HepG2 (cell line): ENCODE results near the gene HRH2. TPM values are rescaled to one million over a fixed set of nuclear protein-coding genes. Genes with fewer than 3 reads are reported as not detected.

Experiments used
- CHD2 ChIP-seq: IDR thresholded peaks from 2 replicates; pipeline ENCODE4 v1.6.1; 2011; ENCODE audit warnings: low read depth, low read length, improper control_type of control experiment
- GABPB1 ChIP-seq: IDR thresholded peaks from 2 replicates; pipeline ENCODE4 v1.6.1; 2016; ENCODE audit warnings: mild to moderate bottlenecking, missing genetic modification reagents, moderate library complexity, missing compliant biosample characterization
- GTF3A ChIP-seq: sonication (generic); formaldehyde crosslinking; conservative IDR thresholded peaks from 2 replicates; pipeline ENCODE4 v1.4.0; 2020; ENCODE audit warnings: mild to moderate bottlenecking, missing genetic modification reagents
- MED8 ChIP-seq: sonication (generic); formaldehyde crosslinking; IDR thresholded peaks from 2 replicates; pipeline ENCODE4 v1.8.1; 2023; ENCODE audit warnings: mild to moderate bottlenecking, missing genetic modification reagents; ENCODE audit not compliant: insufficient replicate concordance
- REL ChIP-seq: sonication (generic); formaldehyde crosslinking; conservative IDR thresholded peaks from 2 replicates; pipeline ENCODE4 v1.8.0; 2022; ENCODE audit warnings: mild to moderate bottlenecking, missing genetic modification reagents, moderate library complexity
- RFXAP ChIP-seq: sonication (generic); formaldehyde crosslinking; IDR thresholded peaks from 2 replicates; pipeline ENCODE4 v1.4.0; 2020; ENCODE audit warnings: missing genetic modification reagents, borderline replicate concordance
- RXRA ChIP-seq: sonication (generic); formaldehyde crosslinking; IDR thresholded peaks from 2 replicates; pipeline ENCODE4 v1.5.1; 2020; ENCODE audit warnings: missing genetic modification reagents
- SIN3B ChIP-seq: fragments of 150-350 bp; IDR thresholded peaks from 2 replicates; pipeline ENCODE4 v1.6.1; 2014; ENCODE audit warnings: low read length
- TMF1 ChIP-seq: sonication (generic); formaldehyde crosslinking; IDR thresholded peaks from 2 replicates; pipeline ENCODE4 v1.8.1; 2022; ENCODE audit warnings: low read depth, missing genetic modification reagents
- ZIK1 ChIP-seq: sonication (generic); formaldehyde crosslinking; IDR thresholded peaks from 2 replicates; pipeline ENCODE4 v1.5.0; 2020; ENCODE audit warnings: mild to moderate bottlenecking, low read depth, missing genetic modification reagents, borderline replicate concordance
- ZNF713 ChIP-seq: sonication (generic); formaldehyde crosslinking; IDR thresholded peaks from 2 replicates; pipeline ENCODE4 v1.4.0; 2020; ENCODE audit warnings: mild to moderate bottlenecking, missing genetic modification reagents
- ZNF761 ChIP-seq: sonication (generic); formaldehyde crosslinking; conservative IDR thresholded peaks from 2 replicates; pipeline ENCODE4 v1.4.0; 2020; ENCODE audit warnings: mild to moderate bottlenecking, missing genetic modification reagents
- polyA plus RNA-seq, 8 experiments: library from polyadenylated mRNA; depleted of rRNA in 3 of 8; stranded (reverse) in 7 of 8; unstranded in 1 of 8; fragments of >200 nt; fragmentation: Illumina TruSeq in 4 of 8; extraction: Trizol in 4 of 8; gene quantifications; 2 replicates each; pipeline versions ENCODE4 v1.2.1 to v1.2.3, GENCODE V29; 2011 to 2016; ENCODE audit warnings: low read depth in 4 of 8, missing spikeins in 1 of 8, mixed read lengths in 1 of 8; ENCODE audit not compliant: insufficient read depth in 1 of 8
- total RNA-seq, 5 experiments: library from RNA; depleted of rRNA; stranded (reverse); fragments of >200 nt; fragmentation: Illumina TruSeq; extraction: Trizol; gene quantifications; 2 replicates each; pipeline ENCODE4 v1.2.3, GENCODE V29; 2016; ENCODE audit warnings: low read depth in 1 of 5
- TF ChIP-seq, protein P1 (sequence below): sonication (generic); IDR thresholded peaks from 2 replicates; pipeline ENCODE4 v1.6.1; 2016; ENCODE audit warnings: low read depth, borderline replicate concordance
- TF ChIP-seq, protein P2 (sequence below): sonication (generic); formaldehyde crosslinking; IDR thresholded peaks from 2 replicates; pipeline ENCODE4 v1.5.0; 2020; ENCODE audit warnings: mild to moderate bottlenecking, missing genetic modification reagents, moderate library complexity

The HRH2 gene
- total and polyA plus RNA-seq, 2 of the 13 experiments (the other 11 are each of a cell fraction or from before 2014, with no cell fraction given): not detected

DNA sequence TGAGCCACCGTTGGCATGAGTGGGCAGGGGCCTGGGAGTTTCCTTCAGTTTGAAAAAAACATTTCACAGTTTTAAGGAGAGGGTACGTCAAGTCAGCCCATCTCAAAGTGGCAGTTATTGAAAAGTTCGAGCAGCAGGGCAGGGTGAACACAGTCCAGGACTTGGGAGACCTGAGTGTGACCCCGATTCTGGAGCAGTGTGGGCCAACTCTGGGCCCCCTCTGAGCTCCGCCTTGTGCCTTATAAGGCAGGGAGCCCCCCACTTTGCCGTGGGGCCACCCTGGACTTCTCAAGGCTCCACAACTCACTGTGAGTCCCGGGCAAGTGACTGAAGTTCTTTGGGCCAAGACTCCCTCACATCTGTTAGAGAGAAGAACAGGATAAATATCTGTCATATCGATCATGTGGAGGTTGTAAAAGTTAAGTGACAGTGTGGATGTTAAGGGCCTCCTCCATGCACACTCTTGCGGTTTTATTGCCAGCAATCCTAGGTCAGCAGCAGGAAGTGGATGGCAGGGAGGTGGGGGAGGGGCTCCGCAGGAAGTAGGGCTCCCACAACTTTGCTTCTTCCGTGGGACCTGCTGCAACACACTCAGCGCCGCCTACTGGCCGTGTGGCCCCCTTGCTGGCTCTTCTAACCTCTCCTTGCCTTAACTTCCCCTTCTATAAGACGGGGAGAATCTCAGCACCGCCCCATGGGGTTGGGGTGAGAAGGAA is 38.4 kb downstream of the HRH2 start (continued):
- TF ChIP-seq, protein P1, sequence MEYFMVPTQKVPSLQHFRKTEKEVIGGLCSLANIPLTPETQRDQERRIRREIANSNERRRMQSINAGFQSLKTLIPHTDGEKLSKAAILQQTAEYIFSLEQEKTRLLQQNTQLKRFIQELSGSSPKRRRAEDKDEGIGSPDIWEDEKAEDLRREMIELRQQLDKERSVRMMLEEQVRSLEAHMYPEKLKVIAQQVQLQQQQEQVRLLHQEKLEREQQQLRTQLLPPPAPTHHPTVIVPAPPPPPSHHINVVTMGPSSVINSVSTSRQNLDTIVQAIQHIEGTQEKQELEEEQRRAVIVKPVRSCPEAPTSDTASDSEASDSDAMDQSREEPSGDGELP: no peak
- TF ChIP-seq GABPB1 (CRISPR knock-in tag) (peak; percentile 75), ZNF761 (CRISPR knock-in tag) (no peak), RFXAP (CRISPR knock-in tag) (no peak), SIN3B (no peak), CHD2 (no peak), GTF3A (CRISPR knock-in tag) (no peak), TMF1 (CRISPR knock-in tag) (no peak), RXRA (CRISPR knock-in tag) (no peak), REL (CRISPR knock-in tag) (no peak), ZNF713 (no peak), ZIK1 (no peak), MED8 (no peak)
- TF ChIP-seq, protein P2, sequence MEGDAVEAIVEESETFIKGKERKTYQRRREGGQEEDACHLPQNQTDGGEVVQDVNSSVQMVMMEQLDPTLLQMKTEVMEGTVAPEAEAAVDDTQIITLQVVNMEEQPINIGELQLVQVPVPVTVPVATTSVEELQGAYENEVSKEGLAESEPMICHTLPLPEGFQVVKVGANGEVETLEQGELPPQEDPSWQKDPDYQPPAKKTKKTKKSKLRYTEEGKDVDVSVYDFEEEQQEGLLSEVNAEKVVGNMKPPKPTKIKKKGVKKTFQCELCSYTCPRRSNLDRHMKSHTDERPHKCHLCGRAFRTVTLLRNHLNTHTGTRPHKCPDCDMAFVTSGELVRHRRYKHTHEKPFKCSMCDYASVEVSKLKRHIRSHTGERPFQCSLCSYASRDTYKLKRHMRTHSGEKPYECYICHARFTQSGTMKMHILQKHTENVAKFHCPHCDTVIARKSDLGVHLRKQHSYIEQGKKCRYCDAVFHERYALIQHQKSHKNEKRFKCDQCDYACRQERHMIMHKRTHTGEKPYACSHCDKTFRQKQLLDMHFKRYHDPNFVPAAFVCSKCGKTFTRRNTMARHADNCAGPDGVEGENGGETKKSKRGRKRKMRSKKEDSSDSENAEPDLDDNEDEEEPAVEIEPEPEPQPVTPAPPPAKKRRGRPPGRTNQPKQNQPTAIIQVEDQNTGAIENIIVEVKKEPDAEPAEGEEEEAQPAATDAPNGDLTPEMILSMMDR (CRISPR knock-in tag): peak; percentile 54
